DND-41 (cell line): ENCODE data around the gene SNX13.

ENCODE experiments used
- CTCF ChIP-seq: IDR thresholded peaks from 2 replicates; pipeline ENCODE4 v1.5.1; 2012; ENCODE audit warnings: borderline replicate concordance, low read length, moderate library complexity, mild to moderate bottlenecking; ENCODE audit not compliant: poor library complexity, severe bottlenecking; ENCODE audit errors: extremely low read depth
- EZH2 ChIP-seq: IDR thresholded peaks from 3 replicates; pipeline ENCODE4 v1.6.1; 2012; ENCODE audit warnings: borderline replicate concordance, low read depth, mild to moderate bottlenecking, moderate library complexity, low read length, inconsistent platforms; ENCODE audit not compliant: severe bottlenecking

DNA sequence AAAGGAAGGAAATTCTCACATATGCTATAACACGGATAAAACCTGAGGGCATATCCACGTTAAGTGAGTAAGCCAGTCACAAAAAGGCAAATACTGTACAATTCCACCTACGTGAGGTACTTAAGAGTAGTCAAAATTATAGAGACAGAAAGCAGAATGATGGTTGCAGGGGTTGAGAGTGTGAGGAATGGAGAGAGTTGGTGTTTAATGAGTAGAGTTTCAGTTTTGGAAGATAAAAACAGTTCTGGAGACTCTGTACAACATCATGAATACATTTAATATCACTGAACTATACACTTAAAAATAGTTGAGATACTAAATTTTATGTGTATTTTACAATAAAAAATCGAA is 95.1 kb downstream of the SNX13 start:
- TF ChIP-seq CTCF: no peak
- no peak for TF ChIP-seq EZH2
